ENCODE results near the gene NECTIN4. TPM values are rescaled to one million over a fixed set of nuclear protein-coding genes. Genes with fewer than 3 reads are reported as not detected.

The NECTIN4 gene
- total and polyA plus RNA-seq, 2 of the 8 experiments (the other 6 are each of a cell fraction or from before 2014, with no cell fraction given): 0.19 to 0.71 TPM

DNA sequence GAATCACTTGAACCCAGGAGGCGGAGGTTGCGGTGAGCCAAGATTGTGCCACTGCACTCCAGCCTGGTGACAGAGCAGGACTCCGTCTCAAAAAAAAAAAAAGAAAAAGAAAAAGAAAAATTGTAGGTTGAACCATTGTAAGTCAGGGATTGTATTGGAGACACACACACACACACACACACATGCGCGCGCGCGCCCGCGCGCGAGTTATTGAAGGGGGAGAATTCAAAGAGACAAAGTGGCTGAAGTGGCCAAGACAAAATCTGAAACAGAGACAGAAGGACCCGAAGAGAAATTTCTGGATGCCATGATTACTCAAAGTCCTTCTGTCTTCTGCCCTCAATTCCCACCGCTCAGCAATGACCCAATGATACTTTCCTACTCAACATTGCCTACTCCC lies 5.1 kb upstream of the NECTIN4 start:
- POLR2A ChIA-PET (ENCODE audit: partially characterized antibody): interaction anchor here (1.2 to 1.4 kb wide), 2 partner anchors 47 to 49 kb away, joined by 3 read pairs; partner anchors contain the start of gene USF1
- Histone ChIP-seq H2BK20ac (ENCODE audit: low read length) (no peak overlapping the region), H3K4me2 (ENCODE audit: insufficient read depth in 1 of 2, low read depth in 2 of 2, low read length in 2 of 2) (no peak overlapping the region), H4K8ac (ENCODE audit: extremely low read depth, insufficient read depth, low read length) (no peak overlapping the region), H3K14ac (ENCODE audit: insufficient read length) (no peak overlapping the region), H2BK5ac (ENCODE audit: low read depth, low read length) (no peak overlapping the region), H3K27me3 (replicated peaks in 1 of 4; ENCODE audit: control insufficient read depth in 3 of 4, extremely low read depth in 1 of 4, insufficient read depth in 3 of 4, low read length in 3 of 4) (no peaks in the 10 kb centered on the region), H3K36me3 (ENCODE audit: control insufficient read depth in 2 of 4, insufficient read depth in 4 of 4, low read length in 3 of 4) (no peaks in the 10 kb centered on the region), H2BK12ac (ENCODE audit: low read depth, low read length) (no peak overlapping the region), H3K4me1 (replicated peaks in 1 of 4; ENCODE audit: control insufficient read depth in 3 of 4, insufficient read depth in 4 of 4, low read length in 3 of 4) (peaks cover 0 to 6% (median 1%) of the 10 kb centered on the region in 4 experiments; a peak in 4 of 7 replicates), H3K56ac (replicated peaks; ENCODE audit: insufficient read length, low read depth, low read length) (no peak overlapping the region), H4K20me1 (replicated peaks in 1 of 2; ENCODE audit: control insufficient read depth in 1 of 2, insufficient read depth in 2 of 2, low read length in 2 of 2) (no peaks in the 10 kb centered on the region), H3K23ac (ENCODE audit: insufficient read length) (no peak overlapping the region), H3K9ac (replicated peaks in 1 of 4; ENCODE audit: extremely low read depth in 1 of 4, low read depth in 3 of 4, low read length in 3 of 4) (no peak overlapping the region), H2BK120ac (replicated peaks; ENCODE audit: low read depth, low read length) (no peak overlapping the region), H3K79me1 (ENCODE audit: low read depth, low read length) (0 out of 2 replicates have a peak, but pooled peaks cover 3% of the 10 kb centered on the region), H4K5ac (ENCODE audit: insufficient read length, low read depth, low read length) (no peak overlapping the region), H3K23me2 (ENCODE audit: low read depth, low read length) (peaks cover 13% of the 10 kb centered on the region), H2AK5ac (ENCODE audit: low read depth, low read length) (no peak overlapping the region), H4K91ac (replicated peaks; ENCODE audit: insufficient read length, low read length) (no peak overlapping the region), H3K18ac (ENCODE audit: extremely low read depth, low read length) (no peak overlapping the region), H3K4ac (replicated peaks; ENCODE audit: insufficient read length, low read depth, low read length) (no peak overlapping the region), H2BK15ac (ENCODE audit: low read length) (no peak overlapping the region), H2AFZ (ENCODE audit: low read length) (no peak overlapping the region), H3K9me3 (ENCODE audit: insufficient read depth in 2 of 2, low read depth in 1 of 2, low read length in 1 of 2) (no peaks in the 10 kb centered on the region), H3K4me3 (ENCODE audit: extremely low read depth in 1 of 4, insufficient read depth in 2 of 4, low read depth in 3 of 4, low read length in 4 of 4) (no peak overlapping the region), H3K79me2 (ENCODE audit: control insufficient read depth in 1 of 2, insufficient read depth in 2 of 2, low read length in 2 of 2) (no peaks in the 10 kb centered on the region), H3K27ac (ENCODE audit: low read depth, low read length) (no peak overlapping the region)
- no peak for DNase-seq (ENCODE audit: low read depth in 1 of 2, low spot score in 2 of 2)
- CTCF ChIA-PET (ENCODE audit: partially characterized antibody): interaction anchor here (0.6 to 10.0 kb wide), 9 partner anchors 10 to 210 kb away, joined by 3 to 282 read pairs (median 7); partner anchors contain the start of genes ARHGAP30, ITLN1, TSTD1 and USF1
- WGBS, 2 experiments (ENCODE audit: extremely low coverage in 1 of 2, insufficient coverage in 1 of 2, insufficient read length in 1 of 2, insufficient replicate concordance in 2 of 2, low coverage in 1 of 2, low lambda C conversion rate in 2 of 2, missing lambda C conversion rate in 1 of 2): 93% methylated on average over 13 of the region's 14 CpGs; no CpG with 5 or more reads in 1 of the 2 experiments
- no peak for TF ChIP-seq RBBP5 (IDR thresholded peaks at IDR 0.05; ENCODE audit: borderline replicate concordance, low read depth, low read length)
- TF ChIP-seq, protein P1, sequence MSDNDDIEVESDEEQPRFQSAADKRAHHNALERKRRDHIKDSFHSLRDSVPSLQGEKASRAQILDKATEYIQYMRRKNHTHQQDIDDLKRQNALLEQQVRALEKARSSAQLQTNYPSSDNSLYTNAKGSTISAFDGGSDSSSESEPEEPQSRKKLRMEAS (IDR thresholded peaks at IDR 0.05): no peak
- no peak for FAIRE-seq
